ENCODE results near the gene TMEM201.

DNA sequence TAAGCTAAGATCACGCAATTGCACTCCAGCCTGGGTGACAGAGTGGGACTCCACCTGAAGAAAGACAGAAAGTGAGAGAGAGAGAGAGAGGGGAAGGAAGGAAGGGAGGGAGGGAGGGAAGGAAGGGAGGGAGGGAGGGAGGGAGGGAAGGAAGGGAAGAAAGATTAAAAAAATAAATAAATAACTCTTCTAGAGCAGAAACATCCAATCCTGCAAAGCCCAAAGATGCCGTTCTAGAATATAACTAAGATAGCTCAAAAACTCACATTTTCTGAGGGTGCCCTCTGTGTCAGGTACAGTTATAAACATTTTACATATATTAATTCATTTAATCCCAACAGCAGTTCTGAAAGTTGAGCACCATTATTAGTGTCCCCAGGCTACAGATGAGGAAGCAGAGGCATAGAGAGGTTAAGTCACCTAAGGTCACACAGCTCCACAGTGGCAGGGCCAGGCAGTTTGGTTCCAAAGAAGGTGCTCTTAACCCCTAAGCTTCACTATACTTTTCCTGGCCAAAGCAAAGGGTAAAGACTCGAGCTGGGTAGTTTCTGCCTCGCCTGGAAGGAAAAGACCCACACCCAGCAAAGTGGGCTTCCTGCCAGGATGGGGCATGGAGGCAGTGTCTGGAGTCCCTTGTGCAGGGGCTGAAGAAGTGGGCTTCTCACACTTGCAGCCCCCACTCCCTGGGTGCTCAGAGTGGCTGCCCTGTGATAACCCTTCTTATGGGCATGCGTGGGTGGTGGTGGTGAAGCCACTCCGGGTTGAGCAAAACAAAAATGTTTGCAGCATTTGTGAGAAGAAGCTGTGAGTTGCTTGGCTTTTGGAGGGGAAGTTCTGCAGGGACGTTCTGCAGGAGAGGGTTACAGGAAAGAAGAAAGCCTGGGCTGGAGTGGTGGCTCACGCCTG is 54.9 kb downstream of the TMEM201 start:
- TF ChIP-seq NR3C1 (IDR thresholded peaks at IDR 0.05): no peak
- TF ChIP-seq, protein P1, sequence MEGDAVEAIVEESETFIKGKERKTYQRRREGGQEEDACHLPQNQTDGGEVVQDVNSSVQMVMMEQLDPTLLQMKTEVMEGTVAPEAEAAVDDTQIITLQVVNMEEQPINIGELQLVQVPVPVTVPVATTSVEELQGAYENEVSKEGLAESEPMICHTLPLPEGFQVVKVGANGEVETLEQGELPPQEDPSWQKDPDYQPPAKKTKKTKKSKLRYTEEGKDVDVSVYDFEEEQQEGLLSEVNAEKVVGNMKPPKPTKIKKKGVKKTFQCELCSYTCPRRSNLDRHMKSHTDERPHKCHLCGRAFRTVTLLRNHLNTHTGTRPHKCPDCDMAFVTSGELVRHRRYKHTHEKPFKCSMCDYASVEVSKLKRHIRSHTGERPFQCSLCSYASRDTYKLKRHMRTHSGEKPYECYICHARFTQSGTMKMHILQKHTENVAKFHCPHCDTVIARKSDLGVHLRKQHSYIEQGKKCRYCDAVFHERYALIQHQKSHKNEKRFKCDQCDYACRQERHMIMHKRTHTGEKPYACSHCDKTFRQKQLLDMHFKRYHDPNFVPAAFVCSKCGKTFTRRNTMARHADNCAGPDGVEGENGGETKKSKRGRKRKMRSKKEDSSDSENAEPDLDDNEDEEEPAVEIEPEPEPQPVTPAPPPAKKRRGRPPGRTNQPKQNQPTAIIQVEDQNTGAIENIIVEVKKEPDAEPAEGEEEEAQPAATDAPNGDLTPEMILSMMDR (IDR thresholded peaks at IDR 0.05): no peak
- TF ChIP-seq POLR2A (IDR thresholded peaks at IDR 0.05; ENCODE audit: low read length): no peak
- no peak for TF ChIP-seq JUN (IDR thresholded peaks at IDR 0.05)

Measured in A549 (cell line).